ENCODE results near the gene ZNF609. TPM values are rescaled to one million over a fixed set of nuclear protein-coding genes. Genes with fewer than 3 reads are reported as not detected.
"Not testable (repeated sequence)": the region's sequence is repeated elsewhere in the genome, so short reads cannot be mapped to it uniquely, and the experiment has no call there.

The ZNF609 gene
- polyA plus RNA-seq, 1 donor from 2014 or later: 10.2 TPM

GRCh38 chr15:64472161-64472560, 11.8 kb downstream of the ZNF609 start:
- H3K27me3 Mint-ChIP-seq: no peaks in the 10 kb centered on the region
- peaks cover 5% of the 10 kb centered on the region for H3K36me3 Mint-ChIP-seq
- H3K9me3 Mint-ChIP-seq: no peaks in the 10 kb centered on the region
- H3K4me1 Mint-ChIP-seq: peaks cover 12 to 16% (median 14%) of the 10 kb centered on the region in 3 donors
- H3K27ac Mint-ChIP-seq: no peak overlapping the region
- H3K4me3 Mint-ChIP-seq: no peak overlapping the region

- H3K9me3 Mint-ChIP-seq: no peaks in the 10 kb centered on the region
- H3K4me1 Mint-ChIP-seq: peaks cover 11 to 18% (median 11%) of the 10 kb centered on the region in 3 donors
- no peak overlapping the region for H3K4me3 Mint-ChIP-seq
- H3K27me3 Mint-ChIP-seq: no peaks in the 10 kb centered on the region
- H3K27ac Mint-ChIP-seq: no peak overlapping the region
- H3K36me3 Mint-ChIP-seq: peaks cover 7% of the 10 kb centered on the region
These were observed 14.5 kb downstream of the ZNF609 start for GRCh38 chr15:64474846-64475245.

DNA sequence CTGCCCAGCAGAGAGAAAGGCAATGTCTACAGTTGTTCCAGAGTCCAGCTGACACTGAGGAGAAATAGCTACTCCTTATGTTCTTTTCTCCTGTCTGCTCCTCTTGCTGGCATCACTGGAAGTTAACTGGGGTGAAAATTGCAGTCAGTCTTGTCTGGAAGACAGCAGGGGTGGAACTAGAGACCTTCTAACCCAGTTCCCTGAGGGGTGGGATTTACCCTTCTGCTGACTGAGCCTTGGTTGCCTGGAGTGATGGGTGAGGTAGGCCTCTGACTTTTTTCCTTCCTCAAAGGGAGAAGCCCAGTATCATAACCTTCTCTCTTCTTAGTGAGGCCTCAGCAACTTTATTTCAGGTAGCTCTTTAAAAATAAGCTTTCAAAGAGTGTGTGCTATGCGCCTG, 16.2 kb downstream of the ZNF609 start:
- Mint-ChIP-seq H3K27me3 (no peaks in the 10 kb centered on the region), H3K4me1 (peaks cover 17 to 21% (median 17%) of the 10 kb centered on the region in 3 donors), H3K9me3 (no peaks in the 10 kb centered on the region), H3K4me3 (peak overlapping the region in 1 of 4 donors; percentile 4), H3K36me3 (peaks cover 9% of the 10 kb centered on the region), H3K27ac (peak overlapping the region in 1 of 3 donors; percentile 29)

DNA sequence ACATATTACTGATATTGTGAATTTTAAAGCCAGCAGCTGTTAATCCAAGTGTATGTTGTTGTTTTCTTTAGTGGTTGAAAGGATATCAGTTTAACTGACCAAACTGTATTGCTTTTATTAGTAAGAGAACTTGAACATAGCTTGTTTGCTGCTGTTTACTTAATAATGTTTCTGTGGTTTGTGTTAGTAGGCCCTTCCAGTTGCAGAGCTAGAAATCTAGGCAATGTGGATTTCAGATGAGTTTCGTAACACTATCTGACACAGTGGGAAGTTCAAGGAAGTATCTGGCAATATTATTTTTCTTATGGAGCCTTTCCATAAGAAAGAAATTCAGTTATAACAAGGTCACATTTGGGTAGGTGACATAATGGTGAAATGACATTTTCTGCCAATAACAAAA, 18.5 kb downstream of the ZNF609 start:
- Mint-ChIP-seq H3K36me3 (peaks cover 4% of the 10 kb centered on the region), H3K4me1 (peaks cover 18 to 21% (median 18%) of the 10 kb centered on the region in 3 donors), H3K9me3 (no peaks in the 10 kb centered on the region), H3K4me3 (no peak overlapping the region), H3K27me3 (no peaks in the 10 kb centered on the region), H3K27ac (no peak overlapping the region)

GRCh38 chr15:64480891-64481290, 20.5 kb downstream of the ZNF609 start:
- Mint-ChIP-seq H3K36me3 (peaks cover 6% of the 10 kb centered on the region), H3K9me3 (no peaks in the 10 kb centered on the region), H3K27me3 (no peaks in the 10 kb centered on the region), H3K4me3 (no peak overlapping the region), H3K4me1 (peaks cover 16 to 18% (median 16%) of the 10 kb centered on the region in 3 donors), H3K27ac (peak overlapping the region in 1 of 3 donors; percentile 0)

- Mint-ChIP-seq H3K36me3 (peaks cover 8% of the 10 kb centered on the region), H3K4me3 (no peak overlapping the region), H3K27me3 (no peaks in the 10 kb centered on the region), H3K9me3 (no peaks in the 10 kb centered on the region), H3K4me1 (peaks cover 9 to 11% (median 10%) of the 10 kb centered on the region in 3 donors), H3K27ac (no peak overlapping the region)
These were observed 23.4 kb downstream of the ZNF609 start for GRCh38 chr15:64483749-64484148.

DNA sequence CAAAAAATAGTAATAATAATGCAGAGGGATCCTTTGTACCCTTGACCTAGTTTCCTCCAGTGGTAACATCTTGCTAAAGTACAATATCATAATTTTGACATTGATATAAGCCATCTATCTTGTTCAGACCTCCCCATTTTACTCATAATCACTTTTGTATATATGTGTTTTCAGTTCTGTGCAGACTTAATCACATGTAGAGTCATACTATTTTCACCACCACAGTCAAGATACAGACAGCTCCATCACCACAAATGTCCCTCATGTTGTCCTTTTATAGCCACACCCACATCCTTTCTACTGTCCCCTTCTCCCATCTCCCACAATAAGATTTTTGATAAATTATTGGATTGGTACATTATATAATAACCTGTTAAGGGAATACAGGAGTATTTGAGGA, 25.4 kb downstream of the ZNF609 start:
- no peaks in the 10 kb centered on the region for H3K27me3 Mint-ChIP-seq
- no peaks in the 10 kb centered on the region for H3K9me3 Mint-ChIP-seq
- H3K4me1 Mint-ChIP-seq: peaks cover 3 to 8% (median 4%) of the 10 kb centered on the region in 3 donors
- H3K4me3 Mint-ChIP-seq: no peak overlapping the region
- H3K27ac Mint-ChIP-seq: peak overlapping the region in 1 of 3 donors; percentile 61
- H3K36me3 Mint-ChIP-seq: peaks cover 8% of the 10 kb centered on the region

- Mint-ChIP-seq H3K4me3 (no peak overlapping the region), H3K27ac (no peak overlapping the region), H3K9me3 (no peaks in the 10 kb centered on the region), H3K27me3 (no peaks in the 10 kb centered on the region), H3K4me1 (peaks cover 0 to 6% (median 0%) of the 10 kb centered on the region in 3 donors), H3K36me3 (peaks cover 4% of the 10 kb centered on the region)
These were observed 30.4 kb downstream of the ZNF609 start for GRCh38 chr15:64490598-64491259.

- Mint-ChIP-seq H3K27ac (peak overlapping the region in 1 of 3 donors; percentile 60), H3K27me3 (no peaks in the 10 kb centered on the region), H3K36me3 (peaks cover 3% of the 10 kb centered on the region), H3K4me1 (peaks cover 5 to 9% (median 6%) of the 10 kb centered on the region in 3 donors), H3K9me3 (no peaks in the 10 kb centered on the region), H3K4me3 (no peak overlapping the region)
These were observed 33.3 kb downstream of the ZNF609 start for GRCh38 chr15:64493641-64494040.

DNA sequence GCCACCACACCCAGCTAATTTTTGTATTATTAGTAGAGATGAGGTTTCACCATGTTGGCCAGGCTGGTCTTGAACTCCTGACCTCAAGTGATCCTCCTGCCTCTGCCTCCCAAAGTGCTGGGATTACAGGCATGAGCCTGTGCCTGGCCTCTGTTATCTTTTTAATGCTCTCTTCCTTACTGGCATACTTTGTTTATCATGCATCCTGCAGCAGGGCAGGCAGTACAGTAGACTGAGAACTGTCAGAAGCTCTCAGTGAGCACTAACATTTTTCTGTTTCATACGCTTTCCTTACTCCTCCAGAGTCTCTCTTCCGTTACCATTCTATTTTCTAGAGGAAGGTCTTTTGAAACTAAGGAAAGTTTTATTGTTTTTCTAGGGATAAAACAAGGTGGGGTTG, 35.6 kb downstream of the ZNF609 start:
- not testable (repeated sequence) for H3K4me3 Mint-ChIP-seq, H3K9me3 Mint-ChIP-seq, H3K27me3 Mint-ChIP-seq, H3K27ac Mint-ChIP-seq, H3K36me3 Mint-ChIP-seq
- H3K4me1 Mint-ChIP-seq: peaks cover 5 to 17% (median 12%) of the 10 kb centered on the region in 3 donors

DNA sequence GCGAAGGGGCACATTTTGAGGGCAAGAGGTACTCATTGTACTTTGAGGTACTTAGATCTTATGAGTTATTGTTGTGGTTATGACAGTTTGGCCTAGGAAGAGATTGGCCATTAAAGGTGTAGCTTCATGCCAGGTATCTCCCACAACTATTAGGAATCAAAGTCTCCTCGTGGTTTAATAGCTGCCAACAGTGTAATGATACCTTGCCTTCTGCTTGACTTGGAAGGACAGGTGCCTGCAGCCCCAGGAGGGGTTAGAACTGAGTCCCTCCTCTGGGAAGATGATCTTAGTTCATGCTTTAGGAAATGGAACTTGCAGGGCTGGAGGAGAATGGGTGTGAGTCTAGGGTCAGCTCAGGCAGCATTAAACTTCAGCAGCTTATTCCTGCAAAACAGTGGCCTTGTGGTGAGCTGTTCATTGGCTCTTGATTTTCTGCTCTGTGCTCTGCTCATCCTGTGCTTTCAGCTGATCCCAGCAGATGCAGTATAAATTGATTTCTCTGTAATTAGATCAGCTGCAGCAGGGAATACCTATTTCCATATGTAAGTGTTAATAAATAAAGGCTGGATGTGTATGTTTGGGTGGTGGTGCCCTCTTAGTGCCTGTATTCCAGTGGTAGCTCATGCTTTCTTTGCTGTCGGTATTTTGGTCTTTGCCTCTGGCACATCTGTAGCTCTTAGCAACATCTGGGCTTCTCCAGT, 40.5 kb downstream of the ZNF609 start:
- Mint-ChIP-seq H3K4me3 (no peak overlapping the region), H3K27ac (no peak overlapping the region), H3K36me3 (peaks cover 7% of the 10 kb centered on the region), H3K9me3 (no peaks in the 10 kb centered on the region), H3K4me1 (peaks cover 29 to 47% (median 35%) of the 10 kb centered on the region in 3 donors), H3K27me3 (no peaks in the 10 kb centered on the region)

DNA sequence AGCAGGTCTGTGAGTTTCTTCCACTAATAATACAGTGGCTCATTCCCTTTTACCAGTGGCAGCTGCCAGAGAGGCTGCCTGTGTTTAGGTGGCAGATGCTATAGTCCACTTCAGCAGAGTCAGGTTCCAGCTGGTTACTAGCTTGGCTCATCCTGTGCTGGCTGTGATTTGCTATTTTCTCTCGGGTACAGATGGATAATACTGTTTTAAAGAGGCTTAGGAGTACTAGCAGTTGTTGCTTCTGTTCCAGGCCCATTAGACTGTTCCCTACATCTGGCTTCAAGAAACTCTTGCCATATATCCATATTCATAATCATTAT, 41.0 kb downstream of the ZNF609 start:
- Mint-ChIP-seq H3K4me1 (peaks cover 27 to 43% (median 35%) of the 10 kb centered on the region in 3 donors), H3K36me3 (peaks cover 7% of the 10 kb centered on the region), H3K27me3 (no peaks in the 10 kb centered on the region), H3K27ac (no peak overlapping the region), H3K9me3 (no peaks in the 10 kb centered on the region), H3K4me3 (no peak overlapping the region)

- H3K4me3 Mint-ChIP-seq: peak overlapping the region in 1 of 4 donors; percentile 43
- H3K36me3 Mint-ChIP-seq: peaks cover 7% of the 10 kb centered on the region
- H3K27me3 Mint-ChIP-seq: no peaks in the 10 kb centered on the region
- peaks cover 33 to 48% (median 38%) of the 10 kb centered on the region in 3 donors for H3K4me1 Mint-ChIP-seq
- no peaks in the 10 kb centered on the region for H3K9me3 Mint-ChIP-seq
- peak overlapping the region in 1 of 3 donors; percentile 69 for H3K27ac Mint-ChIP-seq
These were observed 41.8 kb downstream of the ZNF609 start for GRCh38 chr15:64502151-64502550.

GRCh38 chr15:64502551-64502950, 42.2 kb downstream of the ZNF609 start:
- Mint-ChIP-seq H3K27ac (peak overlapping the region; percentile 30 to 69 (median 31)), H3K27me3 (no peaks in the 10 kb centered on the region), H3K4me1 (peaks cover 37 to 52% (median 40%) of the 10 kb centered on the region in 3 donors), H3K36me3 (peaks cover 7% of the 10 kb centered on the region), H3K9me3 (no peaks in the 10 kb centered on the region), H3K4me3 (peak overlapping the region in 1 of 4 donors; percentile 43)

DNA sequence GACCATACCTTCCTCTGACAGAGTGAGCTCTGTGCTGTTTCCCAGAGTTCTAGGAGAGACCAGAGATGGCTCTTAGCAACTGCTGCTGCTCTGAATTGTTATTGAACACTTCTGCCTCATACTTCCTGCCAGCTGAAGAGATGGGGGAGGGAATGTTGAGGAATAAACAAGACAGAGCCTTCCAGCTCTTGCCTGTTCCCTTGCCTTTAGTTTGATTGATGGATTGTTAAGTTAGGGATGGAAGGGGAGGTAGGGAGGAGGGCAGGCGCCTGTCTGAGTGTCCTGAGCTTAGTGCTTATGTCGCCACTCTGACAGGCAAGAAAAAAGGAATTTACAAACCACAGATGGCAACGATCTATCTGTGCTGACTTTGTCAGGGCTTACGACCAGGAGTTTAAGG, 42.8 kb downstream of the ZNF609 start:
- Mint-ChIP-seq H3K27ac (peak overlapping the region; percentile 30 to 86 (median 69)), H3K4me3 (peak overlapping the region in 3 of 4 donors; percentile 0 to 76 (median 75)), H3K27me3 (no peaks in the 10 kb centered on the region), H3K4me1 (peaks cover 43 to 59% (median 46%) of the 10 kb centered on the region in 3 donors), H3K36me3 (peaks cover 7% of the 10 kb centered on the region), H3K9me3 (no peaks in the 10 kb centered on the region)
